GM23338 (cell line): ENCODE data around the gene WDSUB1. TPM values are rescaled to one million over a fixed set of nuclear protein-coding genes. Genes with fewer than 3 reads are reported as not detected.
A peak's percentile ranks its signal among the peaks of the same experiment; 100 is the strongest.

Experiments
- ATAC-seq: fragments of 200-7000 bp; cut with Tn5 transposase; 3 replicates; pipeline ENCODE4 v1.9.1; 2020
- DNase-seq: peaks from one replicate; pipeline ENCODE4 v3.0.0-alpha.2; 2015; ENCODE audit warnings: low spot score
- H2AFZ ChIP-seq: fragments of 200-600 bp; sonication (generic); 2 replicates; pipeline ENCODE4 v1.8.0; 2016; ENCODE audit warnings: antibody characterized with exemption, mild to moderate bottlenecking, moderate library complexity
- H3F3A ChIP-seq: fragments of 200-600 bp; sonication (generic); replicated peaks from 2 replicates; pipeline ENCODE4 v1.8.0; 2017; ENCODE audit warnings: antibody characterized with exemption, mixed run types, low read depth
- H3K27ac ChIP-seq: fragments of 200-600 bp; sonication (generic); 2 replicates; pipeline ENCODE4 v1.6.1; 2016; ENCODE audit warnings: low read depth
- H3K27me3 ChIP-seq: fragments of 200-600 bp; sonication (generic); 2 replicates; pipeline ENCODE4 v1.8.0; 2016; ENCODE audit warnings: mild to moderate bottlenecking, mixed run types, moderate library complexity; ENCODE audit not compliant: insufficient read depth
- H3K36me3 ChIP-seq: fragments of 200-600 bp; sonication (generic); 2 replicates; pipeline ENCODE4 v1.8.0; 2016; ENCODE audit warnings: mild to moderate bottlenecking; ENCODE audit not compliant: insufficient read depth
- H3K4me1 ChIP-seq: fragments of 200-600 bp; sonication (generic); 2 replicates; pipeline ENCODE4 v1.8.0; 2016; ENCODE audit warnings: mild to moderate bottlenecking, moderate library complexity; ENCODE audit not compliant: insufficient read depth
- H3K4me2 ChIP-seq: fragments of 200-600 bp; sonication (generic); 2 replicates; pipeline ENCODE4 v1.7.1; 2017; ENCODE audit warnings: mixed run types
- H3K4me3 ChIP-seq: fragments of 200-600 bp; sonication (generic); 2 replicates; pipeline ENCODE4 v1.6.1; 2016; ENCODE audit warnings: mixed run types
- H3K79me2 ChIP-seq: fragments of 200-600 bp; sonication (generic); replicated peaks from 2 replicates; pipeline ENCODE4 v1.8.0; 2017; ENCODE audit warnings: mild to moderate bottlenecking; ENCODE audit not compliant: insufficient read depth
- H3K9me2 ChIP-seq: fragments of 200-600 bp; sonication (generic); 2 replicates; pipeline ENCODE4 v1.8.0; 2017; ENCODE audit not compliant: insufficient read depth
- H4K20me1 ChIP-seq: fragments of 200-600 bp; sonication (generic); replicated peaks from 2 replicates; pipeline ENCODE4 v1.8.0; 2017; ENCODE audit warnings: mild to moderate bottlenecking; ENCODE audit not compliant: insufficient read depth
- H3K27ac Mint-ChIP-seq: 2 replicates; pipeline ENCODE4 v1.8.0; 2020; ENCODE audit warnings: inconsistent platforms, mild to moderate bottlenecking, moderate library complexity, mixed read lengths
- H3K27me3 Mint-ChIP-seq: 3 replicates; pipeline ENCODE4 v1.8.0; 2022; ENCODE audit warnings: low read depth, mild to moderate bottlenecking, moderate library complexity, mixed read lengths, inconsistent platforms; ENCODE audit not compliant: insufficient read depth, poor library complexity
- H3K36me3 Mint-ChIP-seq: 3 replicates; pipeline ENCODE4 v1.8.0; 2021; ENCODE audit warnings: low read depth, mild to moderate bottlenecking, inconsistent platforms, moderate library complexity, mixed read lengths
- H3K4me1 Mint-ChIP-seq: 3 replicates; pipeline ENCODE4 v1.8.0; 2020; ENCODE audit warnings: mild to moderate bottlenecking, inconsistent platforms, mixed read lengths
- H3K4me3 Mint-ChIP-seq: 3 replicates; pipeline ENCODE4 v1.8.0; 2021; ENCODE audit warnings: moderate library complexity, mild to moderate bottlenecking, inconsistent platforms, mixed read lengths
- H3K9me3 Mint-ChIP-seq: 3 replicates; pipeline ENCODE4 v1.8.0; 2020; ENCODE audit warnings: moderate library complexity, mild to moderate bottlenecking, inconsistent platforms, mixed read lengths
- CREB1 ChIP-seq: fragments of 250-450 bp; sonication (Bioruptor Pico); IDR thresholded peaks from 2 replicates; pipeline ENCODE4 v1.5.0; 2020; ENCODE audit warnings: low read depth, mild to moderate bottlenecking, moderate library complexity
- EZH2phosphoT487 ChIP-seq: fragments of 200-600 bp; sonication (generic); IDR thresholded peaks from one replicate; pipeline ENCODE4 v1.8.1; 2018; ENCODE audit warnings: antibody characterized with exemption; ENCODE audit not compliant: unreplicated experiment
- JUNB ChIP-seq: IDR thresholded peaks from one replicate; pipeline ENCODE4 v1.6.1; 2016; ENCODE audit warnings: antibody characterized with exemption; ENCODE audit not compliant: unreplicated experiment
- NANOG ChIP-seq: IDR thresholded peaks from 2 replicates; pipeline ENCODE4 v1.6.1; 2016; ENCODE audit warnings: antibody characterized with exemption, borderline replicate concordance
- STAT1 ChIP-seq: IDR thresholded peaks from one replicate; pipeline ENCODE4 v1.6.1; 2016; ENCODE audit warnings: antibody characterized with exemption; ENCODE audit not compliant: unreplicated experiment
- ZNF114 ChIP-seq: fragments of 250-450 bp; sonication (Bioruptor Pico); IDR thresholded peaks from 2 replicates; pipeline ENCODE4 v1.5.0; 2020; ENCODE audit warnings: mild to moderate bottlenecking, moderate library complexity
- ZNF331 ChIP-seq: fragments of 250-450 bp; sonication (Bioruptor Pico); IDR thresholded peaks from 2 replicates; pipeline ENCODE4 v1.5.0; 2020; ENCODE audit warnings: low read depth, mild to moderate bottlenecking, moderate library complexity
- ZNF462 ChIP-seq: fragments of 250-450 bp; sonication (Bioruptor Pico); IDR thresholded peaks from 2 replicates; pipeline ENCODE4 v1.5.0; 2020; ENCODE audit warnings: mild to moderate bottlenecking, moderate library complexity
- polyA plus RNA-seq: library from polyadenylated mRNA; unstranded; fragments of >200 nt; fragmentation: Nextera tagmentation; extraction: Ambion mirVana; gene quantifications from 2 replicates; pipeline ENCODE4 v1.2.1, GENCODE V29; 2016
- total RNA-seq: library from RNA; depleted of rRNA; stranded (reverse); fragments of >200 nt; shearing (Covaris generic); gene quantifications from 2 replicates; pipeline ENCODE4 v1.2.3, GENCODE V29; 2014
- TF ChIP-seq, protein P1 (sequence below): IDR thresholded peaks from one replicate; pipeline ENCODE4 v1.6.1; 2018; ENCODE audit warnings: antibody characterized with exemption; ENCODE audit not compliant: unreplicated experiment
- TF ChIP-seq, protein P2 (sequence below): IDR thresholded peaks from 2 replicates; pipeline ENCODE4 v1.6.1; 2016; ENCODE audit warnings: antibody characterized with exemption
- TF ChIP-seq, protein P3 (sequence below), 2 experiments: fragments of 200-600 bp in 1 of 2; sonication (generic) in 1 of 2; conservative IDR thresholded peaks; 2 replicates each; pipeline versions ENCODE4 v1.5.1 to v1.6.1; 2016 to 2017; ENCODE audit warnings: antibody characterized with exemption in 2 of 2, low read depth in 2 of 2, mild to moderate bottlenecking in 2 of 2, moderate library complexity in 1 of 2

WDSUB1 gene
- total and polyA plus RNA-seq, 2 experiments from 2014 or later: 9.9 to 12.2 TPM

DNA sequence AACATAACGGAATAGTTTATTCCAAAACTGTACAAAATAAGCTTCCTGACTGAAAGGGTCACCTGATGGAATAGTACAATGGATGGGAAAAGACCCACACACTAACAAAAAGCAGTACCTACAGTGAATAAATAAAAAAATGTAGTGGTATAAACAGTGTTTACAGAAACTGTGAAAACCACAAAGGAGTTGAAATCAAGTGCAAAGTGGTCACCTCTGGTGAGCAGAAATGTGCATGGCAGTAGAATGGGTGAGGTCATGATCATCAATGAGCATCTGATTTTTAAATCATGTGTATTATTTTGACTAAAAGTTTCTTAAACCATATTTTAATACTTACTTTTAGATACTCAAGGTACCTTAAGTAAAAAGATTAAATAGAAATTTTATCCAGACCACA, 11.4 kb downstream of the WDSUB1 start (continued):
- TF ChIP-seq ZNF462 (CRISPR knock-in tag) (no peak), JUNB (no peak)

DNA sequence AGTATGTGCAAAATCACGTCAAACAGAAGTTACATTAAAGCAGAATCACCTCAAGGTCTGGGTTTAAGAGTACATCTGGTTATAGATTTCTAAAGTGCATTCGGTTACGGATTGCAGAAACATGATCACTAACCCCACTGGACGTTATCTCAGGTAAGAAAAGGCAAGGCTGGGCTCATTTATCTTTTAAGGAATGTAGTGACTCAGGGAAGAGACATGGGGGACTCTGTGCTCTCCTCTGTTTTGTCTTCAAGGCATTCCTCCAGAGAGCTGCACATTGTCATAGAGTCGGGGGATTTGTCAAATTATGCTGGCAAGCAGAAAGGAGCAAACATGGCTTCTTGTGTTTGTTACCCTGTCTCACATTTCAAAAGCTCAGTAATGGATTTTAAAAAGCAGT, 14.3 kb downstream of the WDSUB1 start:
- no peak overlapping the region for H3K4me3 ChIP-seq
- DNase-seq (peak; percentile 39), ATAC-seq (peak; percentile 76)
- no peak overlapping the region for H3K27ac ChIP-seq
- peaks cover 2% of the 10 kb centered on the region for H3K27me3 Mint-ChIP-seq
- H3K4me2 ChIP-seq: no peak overlapping the region
- peaks cover 4% of the 10 kb centered on the region; the same call in 1 of the 2 replicates for H3K36me3 ChIP-seq
- no peaks in the 10 kb centered on the region for H3K9me3 Mint-ChIP-seq
- H3K27me3 ChIP-seq: no peaks in the 10 kb centered on the region
- no peaks in the 10 kb centered on the region for H4K20me1 ChIP-seq
- no peaks in the 10 kb centered on the region for H3K4me1 ChIP-seq
- no peaks in the 10 kb centered on the region for H3K9me2 ChIP-seq
- H3K36me3 Mint-ChIP-seq: peaks cover 5% of the 10 kb centered on the region; the same call in 2 of the 3 replicates
- H3F3A ChIP-seq: no peaks in the 10 kb centered on the region
- no peak overlapping the region for H2AFZ ChIP-seq
- no peak overlapping the region for H3K4me3 Mint-ChIP-seq
- H3K4me1 Mint-ChIP-seq: peaks cover 4% of the 10 kb centered on the region; the same call in 2 of the 3 replicates
- no peaks in the 10 kb centered on the region for H3K79me2 ChIP-seq
- 0 out of 2 replicates have a peak overlapping the region, but pooled peaks have one; percentile 21 for H3K27ac Mint-ChIP-seq
- TF ChIP-seq, protein P1, sequence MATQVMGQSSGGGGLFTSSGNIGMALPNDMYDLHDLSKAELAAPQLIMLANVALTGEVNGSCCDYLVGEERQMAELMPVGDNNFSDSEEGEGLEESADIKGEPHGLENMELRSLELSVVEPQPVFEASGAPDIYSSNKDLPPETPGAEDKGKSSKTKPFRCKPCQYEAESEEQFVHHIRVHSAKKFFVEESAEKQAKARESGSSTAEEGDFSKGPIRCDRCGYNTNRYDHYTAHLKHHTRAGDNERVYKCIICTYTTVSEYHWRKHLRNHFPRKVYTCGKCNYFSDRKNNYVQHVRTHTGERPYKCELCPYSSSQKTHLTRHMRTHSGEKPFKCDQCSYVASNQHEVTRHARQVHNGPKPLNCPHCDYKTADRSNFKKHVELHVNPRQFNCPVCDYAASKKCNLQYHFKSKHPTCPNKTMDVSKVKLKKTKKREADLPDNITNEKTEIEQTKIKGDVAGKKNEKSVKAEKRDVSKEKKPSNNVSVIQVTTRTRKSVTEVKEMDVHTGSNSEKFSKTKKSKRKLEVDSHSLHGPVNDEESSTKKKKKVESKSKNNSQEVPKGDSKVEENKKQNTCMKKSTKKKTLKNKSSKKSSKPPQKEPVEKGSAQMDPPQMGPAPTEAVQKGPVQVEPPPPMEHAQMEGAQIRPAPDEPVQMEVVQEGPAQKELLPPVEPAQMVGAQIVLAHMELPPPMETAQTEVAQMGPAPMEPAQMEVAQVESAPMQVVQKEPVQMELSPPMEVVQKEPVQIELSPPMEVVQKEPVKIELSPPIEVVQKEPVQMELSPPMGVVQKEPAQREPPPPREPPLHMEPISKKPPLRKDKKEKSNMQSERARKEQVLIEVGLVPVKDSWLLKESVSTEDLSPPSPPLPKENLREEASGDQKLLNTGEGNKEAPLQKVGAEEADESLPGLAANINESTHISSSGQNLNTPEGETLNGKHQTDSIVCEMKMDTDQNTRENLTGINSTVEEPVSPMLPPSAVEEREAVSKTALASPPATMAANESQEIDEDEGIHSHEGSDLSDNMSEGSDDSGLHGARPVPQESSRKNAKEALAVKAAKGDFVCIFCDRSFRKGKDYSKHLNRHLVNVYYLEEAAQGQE: no peak
- TF ChIP-seq, protein P2, sequence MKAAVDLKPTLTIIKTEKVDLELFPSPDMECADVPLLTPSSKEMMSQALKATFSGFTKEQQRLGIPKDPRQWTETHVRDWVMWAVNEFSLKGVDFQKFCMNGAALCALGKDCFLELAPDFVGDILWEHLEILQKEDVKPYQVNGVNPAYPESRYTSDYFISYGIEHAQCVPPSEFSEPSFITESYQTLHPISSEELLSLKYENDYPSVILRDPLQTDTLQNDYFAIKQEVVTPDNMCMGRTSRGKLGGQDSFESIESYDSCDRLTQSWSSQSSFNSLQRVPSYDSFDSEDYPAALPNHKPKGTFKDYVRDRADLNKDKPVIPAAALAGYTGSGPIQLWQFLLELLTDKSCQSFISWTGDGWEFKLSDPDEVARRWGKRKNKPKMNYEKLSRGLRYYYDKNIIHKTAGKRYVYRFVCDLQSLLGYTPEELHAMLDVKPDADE: no peak
- TF ChIP-seq NANOG (no peak), EZH2phosphoT487 (no peak), ZNF114 (CRISPR knock-in tag) (no peak), STAT1 (no peak), JUNB (no peak), CREB1 (CRISPR knock-in tag) (no peak), ZNF331 (CRISPR knock-in tag) (no peak)
- TF ChIP-seq, protein P3, sequence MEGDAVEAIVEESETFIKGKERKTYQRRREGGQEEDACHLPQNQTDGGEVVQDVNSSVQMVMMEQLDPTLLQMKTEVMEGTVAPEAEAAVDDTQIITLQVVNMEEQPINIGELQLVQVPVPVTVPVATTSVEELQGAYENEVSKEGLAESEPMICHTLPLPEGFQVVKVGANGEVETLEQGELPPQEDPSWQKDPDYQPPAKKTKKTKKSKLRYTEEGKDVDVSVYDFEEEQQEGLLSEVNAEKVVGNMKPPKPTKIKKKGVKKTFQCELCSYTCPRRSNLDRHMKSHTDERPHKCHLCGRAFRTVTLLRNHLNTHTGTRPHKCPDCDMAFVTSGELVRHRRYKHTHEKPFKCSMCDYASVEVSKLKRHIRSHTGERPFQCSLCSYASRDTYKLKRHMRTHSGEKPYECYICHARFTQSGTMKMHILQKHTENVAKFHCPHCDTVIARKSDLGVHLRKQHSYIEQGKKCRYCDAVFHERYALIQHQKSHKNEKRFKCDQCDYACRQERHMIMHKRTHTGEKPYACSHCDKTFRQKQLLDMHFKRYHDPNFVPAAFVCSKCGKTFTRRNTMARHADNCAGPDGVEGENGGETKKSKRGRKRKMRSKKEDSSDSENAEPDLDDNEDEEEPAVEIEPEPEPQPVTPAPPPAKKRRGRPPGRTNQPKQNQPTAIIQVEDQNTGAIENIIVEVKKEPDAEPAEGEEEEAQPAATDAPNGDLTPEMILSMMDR (conservative IDR thresholded peaks at IDR 0.05; ENCODE audit: low read depth in 2 of 2): no peak
